BLaER1 (cell line): ENCODE results near the gene DOK3.

Experiments used
- H3K27ac ChIP-seq: shearing (Covaris generic); formaldehyde crosslinking; 2 replicates; pipeline ENCODE4 v1.8.1; 2022
- H3K27me3 ChIP-seq: shearing (Covaris generic); formaldehyde crosslinking; 2 replicates; pipeline ENCODE4 v1.8.1; 2022
- H3K36me3 ChIP-seq: shearing (Covaris generic); formaldehyde crosslinking; 2 replicates; pipeline ENCODE4 v1.8.1; 2022
- H3K4me1 ChIP-seq: shearing (Covaris generic); formaldehyde crosslinking; 2 replicates; pipeline ENCODE4 v1.8.1; 2022
- H3K4me2 ChIP-seq: shearing (Covaris generic); formaldehyde crosslinking; 2 replicates; pipeline ENCODE4 v1.8.1; 2022
- H3K4me3 ChIP-seq: shearing (Covaris generic); formaldehyde crosslinking; 2 replicates; pipeline ENCODE4 v1.8.1; 2022
- H3K9ac ChIP-seq: shearing (Covaris generic); formaldehyde crosslinking; 2 replicates; pipeline ENCODE4 v1.8.1; 2022
- H3K9me3 ChIP-seq: shearing (Covaris generic); formaldehyde crosslinking; 2 replicates; pipeline ENCODE4 v1.8.1; 2022
- H4K20me1 ChIP-seq: shearing (Covaris generic); formaldehyde crosslinking; 2 replicates; pipeline ENCODE4 v1.8.1; 2022
- Cebpa-rat ChIP-seq: shearing (Covaris generic); IDR thresholded peaks from 2 replicates; pipeline ENCODE4 v1.8.1; 2022

The DOK3 gene

DNA sequence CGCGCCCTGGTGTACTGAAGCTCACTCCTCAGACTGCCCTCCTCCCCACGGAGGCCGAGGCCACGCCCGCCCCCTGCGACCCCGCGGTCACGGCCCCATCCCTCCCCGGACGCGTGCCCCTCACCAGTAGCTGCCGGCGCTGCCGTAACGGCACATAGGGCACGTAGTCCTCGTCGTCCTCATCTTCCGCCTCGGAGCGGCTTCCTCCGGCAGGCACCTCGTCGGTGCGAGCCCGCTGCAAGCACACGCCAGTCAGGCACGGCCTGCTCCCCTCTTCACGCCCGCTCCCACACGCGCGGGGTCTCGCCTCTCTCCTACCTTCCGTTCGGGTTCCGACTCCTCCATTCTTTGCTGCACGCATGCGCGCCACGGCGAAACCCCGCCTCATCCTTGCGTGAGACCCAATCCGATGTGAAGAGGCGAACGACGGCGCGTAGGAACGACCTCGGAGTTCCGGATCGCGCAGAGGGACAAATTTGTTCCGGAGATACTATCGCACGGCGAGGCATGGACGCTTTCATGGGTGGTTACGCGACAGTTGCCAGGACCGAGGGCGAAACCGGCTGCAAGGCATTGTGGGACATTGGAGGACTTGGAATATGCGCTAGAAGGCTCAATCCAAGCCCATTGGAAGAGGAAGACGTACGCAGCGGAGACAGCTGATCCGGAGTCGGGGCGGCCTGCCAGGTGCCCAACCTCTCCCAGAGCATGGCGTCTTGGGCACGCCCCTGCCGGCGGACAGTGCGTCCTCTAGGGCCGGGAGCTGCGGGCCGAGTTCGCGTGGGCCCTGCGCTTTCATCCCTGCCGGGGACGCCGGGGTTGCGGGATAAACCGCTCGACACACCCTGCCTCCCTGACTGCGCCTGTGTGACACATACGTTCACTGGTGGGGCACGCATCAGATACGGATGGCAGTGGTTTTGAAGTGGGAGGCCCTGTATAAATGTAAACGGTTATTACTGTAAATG lies 7.3 kb upstream of the DOK3 start, which contains the start of gene DDX41:
Gene DDX41, minus strand, starts transcription at position 361 of the 968 bp plus-strand sequence. Its CDS starts 16 bp downstream, at position 345.
- H3K4me1 ChIP-seq: peaks cover 76% of the 10 kb centered on the region
- H3K27me3 ChIP-seq: no peaks in the 10 kb centered on the region
- peak within 1 kb of the TSS; percentile 97 for H3K9ac ChIP-seq
- H4K20me1 ChIP-seq: peaks cover 29% of the 10 kb centered on the region; the same call in 1 of the 2 replicates
- H3K9me3 ChIP-seq: no peaks in the 10 kb centered on the region
- H3K36me3 ChIP-seq: peaks cover 72% of the 10 kb centered on the region
- H3K27ac ChIP-seq: peak within 1 kb of the TSS; percentile 92
- peak within 1 kb of the TSS; percentile 100 for H3K4me2 ChIP-seq
- TF ChIP-seq Cebpa-rat: no peak
- peak within 1 kb of the TSS; percentile 98 for H3K4me3 ChIP-seq

DNA sequence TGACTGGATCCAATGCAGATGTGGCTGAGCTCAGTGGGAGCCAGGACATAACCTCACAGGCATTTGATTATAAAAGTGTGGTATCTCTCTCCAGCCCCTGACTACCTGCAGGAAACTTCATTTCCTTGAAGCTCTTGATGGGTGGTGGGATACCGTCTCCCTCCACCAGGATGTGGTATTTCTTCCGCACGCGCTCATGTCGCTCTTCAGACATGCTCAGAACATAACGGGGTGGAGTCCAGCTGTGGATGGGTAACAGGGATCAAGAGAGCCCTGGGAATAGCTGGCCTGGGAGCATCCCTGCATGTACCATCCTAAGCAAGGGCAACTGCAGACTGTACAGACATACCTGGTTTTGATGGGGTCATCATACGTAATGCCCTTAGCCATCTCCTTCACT lies 6.0 kb upstream of the DOK3 start:
- peaks cover 70% of the 10 kb centered on the region for H3K36me3 ChIP-seq
- H3K9me3 ChIP-seq: no peaks in the 10 kb centered on the region
- H3K4me2 ChIP-seq: peak overlapping the region; percentile 100
- H3K9ac ChIP-seq: peak overlapping the region; percentile 97
- peaks cover 76% of the 10 kb centered on the region for H3K4me1 ChIP-seq
- no peaks in the 10 kb centered on the region for H3K27me3 ChIP-seq
- H3K27ac ChIP-seq: peak overlapping the region; percentile 92; the same call in 1 of the 2 replicates
- peaks cover 22% of the 10 kb centered on the region; the same call in 1 of the 2 replicates for H4K20me1 ChIP-seq
- TF ChIP-seq Cebpa-rat: no peak
- peak overlapping the region; percentile 98 for H3K4me3 ChIP-seq

GRCh38 chr5:177514541-177514940 lies 4.9 kb upstream of the DOK3 start:
- no peaks in the 10 kb centered on the region for H3K9me3 ChIP-seq
- peaks cover 60% of the 10 kb centered on the region for H3K36me3 ChIP-seq
- H3K4me3 ChIP-seq: peak overlapping the region; percentile 98; the same call in 1 of the 2 replicates
- H4K20me1 ChIP-seq: peaks cover 16% of the 10 kb centered on the region; the same call in 1 of the 2 replicates
- peaks cover 73% of the 10 kb centered on the region for H3K4me1 ChIP-seq
- peak overlapping the region; percentile 97; the same call in 1 of the 2 replicates for H3K9ac ChIP-seq
- H3K4me2 ChIP-seq: peak overlapping the region; percentile 100
- no peak for TF ChIP-seq Cebpa-rat
- peak overlapping the region; percentile 11; the same call in 1 of the 2 replicates for H3K27ac ChIP-seq
- H3K27me3 ChIP-seq: no peaks in the 10 kb centered on the region

GRCh38 chr5:177513500-177513899 lies 3.9 kb upstream of the DOK3 start:
- Histone ChIP-seq H4K20me1 (peaks cover 16% of the 10 kb centered on the region; the same call in 1 of the 2 replicates), H3K27ac (peak overlapping the region; percentile 11; the same call in 1 of the 2 replicates), H3K4me2 (no peak overlapping the region; the same call in 1 of the 2 replicates), H3K36me3 (peaks cover 55% of the 10 kb centered on the region), H3K4me1 (peaks cover 64% of the 10 kb centered on the region), H3K9me3 (no peaks in the 10 kb centered on the region), H3K27me3 (no peaks in the 10 kb centered on the region), H3K9ac (peak overlapping the region; percentile 97; the same call in 1 of the 2 replicates), H3K4me3 (no peak overlapping the region)
- TF ChIP-seq Cebpa-rat: no peak

- H3K4me2 ChIP-seq: peak overlapping the region; percentile 98
- H3K4me1 ChIP-seq: peaks cover 64% of the 10 kb centered on the region
- no peaks in the 10 kb centered on the region for H3K27me3 ChIP-seq
- peaks cover 61% of the 10 kb centered on the region for H3K36me3 ChIP-seq
- H3K4me3 ChIP-seq: no peak overlapping the region
- no peak for TF ChIP-seq Cebpa-rat
- H4K20me1 ChIP-seq: peaks cover 16% of the 10 kb centered on the region; the same call in 1 of the 2 replicates
- peak overlapping the region; percentile 99; the same call in 1 of the 2 replicates for H3K9ac ChIP-seq
- peak overlapping the region; percentile 99 for H3K27ac ChIP-seq
- H3K9me3 ChIP-seq: no peaks in the 10 kb centered on the region
These were observed 3.2 kb upstream of the DOK3 start for GRCh38 chr5:177512736-177513380.

- Histone ChIP-seq H3K4me2 (peak overlapping the region; percentile 98), H3K36me3 (peaks cover 69% of the 10 kb centered on the region), H3K9me3 (no peaks in the 10 kb centered on the region), H3K4me1 (peaks cover 70% of the 10 kb centered on the region), H3K4me3 (peak overlapping the region; percentile 91), H3K27ac (peak overlapping the region; percentile 99), H4K20me1 (peaks cover 18% of the 10 kb centered on the region; the same call in 1 of the 2 replicates), H3K27me3 (no peaks in the 10 kb centered on the region), H3K9ac (peak overlapping the region; percentile 99)
- no peak for TF ChIP-seq Cebpa-rat
These were observed 2.4 kb upstream of the DOK3 start for GRCh38 chr5:177511796-177512675.

DNA sequence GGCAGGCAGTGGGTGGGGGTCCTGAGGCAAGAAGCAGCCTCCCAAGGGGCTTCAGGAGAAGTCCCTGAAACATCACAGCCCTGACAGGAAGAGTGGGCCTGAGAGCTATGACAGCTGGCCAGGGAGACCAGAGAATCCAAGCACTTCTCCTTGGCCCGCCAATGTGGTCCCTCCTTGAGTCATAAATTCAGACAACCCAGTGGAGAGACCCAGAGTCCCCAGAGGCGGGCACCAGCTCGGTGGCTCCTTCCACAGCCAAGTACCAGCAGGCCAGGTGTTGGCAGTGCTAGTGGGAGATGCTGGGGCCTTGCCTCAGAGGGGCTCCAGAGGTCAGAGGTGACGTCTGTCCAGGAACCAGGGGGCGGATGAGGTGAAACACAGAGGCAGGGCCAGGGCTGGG lies 1.6 kb upstream of the DOK3 start:
- Histone ChIP-seq H4K20me1 (peaks cover 23% of the 10 kb centered on the region), H3K4me1 (peaks cover 78% of the 10 kb centered on the region), H3K4me2 (peak overlapping the region; percentile 98), H3K9ac (peak overlapping the region; percentile 99), H3K4me3 (peak overlapping the region; percentile 91), H3K27me3 (no peaks in the 10 kb centered on the region), H3K27ac (peak overlapping the region; percentile 99), H3K36me3 (peaks cover 78% of the 10 kb centered on the region), H3K9me3 (no peaks in the 10 kb centered on the region)
- TF ChIP-seq Cebpa-rat: no peak

DNA sequence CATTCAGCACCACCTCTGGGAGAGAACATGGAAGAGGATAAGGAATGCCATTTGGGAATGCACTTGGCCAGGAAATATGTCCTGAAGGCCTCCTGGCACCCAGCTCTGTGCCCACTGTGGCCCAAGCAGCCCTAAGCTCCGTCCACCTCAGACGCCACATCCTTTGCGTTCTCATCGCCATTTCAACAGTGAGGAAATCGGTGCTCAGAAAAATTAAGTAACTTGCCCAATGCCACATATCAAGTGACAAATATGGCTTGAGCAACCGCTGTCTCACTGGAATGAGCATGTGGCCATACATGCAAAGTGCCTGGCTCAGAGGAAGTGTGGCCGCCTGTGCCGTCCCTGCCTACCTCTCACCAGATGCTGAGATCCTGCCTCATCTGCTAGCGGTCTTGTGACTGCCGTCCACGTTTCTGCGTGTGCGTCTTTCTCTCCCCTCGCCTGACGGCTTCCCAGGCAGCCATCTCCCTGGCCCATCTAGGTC lies 984 bp upstream of the DOK3 start:
- peak overlapping the region; percentile 99 for H3K9ac ChIP-seq
- peaks cover 78% of the 10 kb centered on the region for H3K4me1 ChIP-seq
- peaks cover 79% of the 10 kb centered on the region for H3K36me3 ChIP-seq
- no peaks in the 10 kb centered on the region for H3K9me3 ChIP-seq
- H4K20me1 ChIP-seq: peaks cover 23% of the 10 kb centered on the region
- peak overlapping the region; percentile 91 for H3K4me3 ChIP-seq
- H3K27me3 ChIP-seq: no peaks in the 10 kb centered on the region
- H3K4me2 ChIP-seq: peak overlapping the region; percentile 98
- H3K27ac ChIP-seq: peak overlapping the region; percentile 99
- TF ChIP-seq Cebpa-rat: peak; percentile 78; the same call in 1 of the 2 replicates
